Activated T-cell treated with anti-CD3 and anti-CD28 coated beads for 1 hour (primary cell): ENCODE data around the gene ZNF827.

Source experiments
- DNase-seq: peaks from one replicate; pipeline ENCODE4 v3.0.0-alpha.2; 2020; ENCODE audit warnings: low read depth

Gene ZNF827

DNA sequence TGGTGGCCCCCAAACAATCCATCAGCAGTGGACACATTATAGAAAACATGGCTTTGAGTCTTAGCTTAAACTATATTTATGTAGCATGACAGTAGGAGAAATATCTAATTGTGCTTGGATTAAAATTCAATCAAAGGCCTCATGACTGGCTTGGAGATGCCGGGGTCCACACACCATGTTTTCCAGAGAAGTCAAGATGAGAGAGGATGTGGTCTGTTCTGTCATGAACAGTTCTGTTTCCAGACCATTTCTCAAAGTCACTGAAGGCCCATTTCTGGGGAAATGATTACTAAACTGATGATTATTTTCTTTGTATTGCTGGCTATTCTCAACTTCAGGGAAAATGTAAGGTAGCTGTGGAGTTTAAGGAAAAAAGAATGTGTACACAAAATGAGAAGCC, 182.4 kb downstream of the ZNF827 start:
- no peak for DNase-seq

GRCh38 chr4:145755802-145756201, 182.8 kb downstream of the ZNF827 start:
- DNase-seq: no peak

- DNase-seq: no peak
Observed at GRCh38 chr4:145743641-145744040, 195.0 kb downstream of the ZNF827 start.

GRCh38 chr4:145740806-145741205, 197.8 kb downstream of the ZNF827 start:
- no peak for DNase-seq

GRCh38 chr4:145739845-145740244, 198.8 kb downstream of the ZNF827 start:
- no peak for DNase-seq

DNA sequence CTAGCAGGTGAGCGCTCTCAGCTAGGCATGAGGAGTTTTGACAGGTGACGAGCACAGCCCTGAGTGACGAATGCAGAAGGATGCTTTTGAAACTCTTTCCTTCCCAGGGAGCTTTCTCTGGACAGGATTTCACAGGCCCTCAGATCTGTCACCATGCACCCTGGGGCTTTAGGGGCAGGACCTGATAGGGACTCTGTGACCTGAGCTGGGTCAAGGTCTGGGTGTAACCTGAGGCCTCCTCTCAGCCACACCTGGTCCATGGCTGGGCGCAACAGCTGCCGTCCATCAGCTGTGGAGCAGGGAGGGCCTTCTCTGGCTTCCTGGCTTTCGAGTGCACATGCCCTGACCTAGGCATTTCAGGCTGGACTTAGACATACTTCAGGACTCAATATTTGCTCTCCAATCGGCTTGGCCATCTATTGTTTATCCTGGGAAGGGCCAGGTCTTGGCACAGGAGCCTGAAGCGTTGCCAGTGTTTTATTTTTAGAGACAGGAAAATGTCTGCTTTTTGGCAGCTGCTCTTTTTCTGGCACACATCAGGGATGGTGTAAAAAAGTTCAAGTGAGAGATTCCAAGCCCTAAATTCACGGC, 202.3 kb downstream of the ZNF827 start:
- DNase-seq: no peak

DNA sequence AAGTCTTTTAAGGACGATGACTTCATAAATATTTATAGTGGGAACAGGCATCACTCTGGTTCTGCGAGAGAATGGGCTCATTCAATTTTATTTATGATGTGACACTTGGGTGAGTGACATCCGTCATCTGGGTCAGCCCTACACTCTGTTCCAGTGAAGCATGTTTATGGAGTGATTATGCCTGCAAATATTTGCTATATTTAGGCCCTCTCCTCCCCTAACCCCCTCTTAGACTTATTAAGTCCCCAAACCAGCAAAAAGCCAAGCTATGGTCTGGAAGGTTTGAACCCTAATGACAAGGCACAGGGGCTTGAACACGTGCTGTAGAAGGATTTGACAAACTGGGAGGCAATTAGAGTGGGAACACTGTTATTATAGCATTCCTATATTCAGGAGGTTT, 202.8 kb downstream of the ZNF827 start:
- DNase-seq: no peak

DNA sequence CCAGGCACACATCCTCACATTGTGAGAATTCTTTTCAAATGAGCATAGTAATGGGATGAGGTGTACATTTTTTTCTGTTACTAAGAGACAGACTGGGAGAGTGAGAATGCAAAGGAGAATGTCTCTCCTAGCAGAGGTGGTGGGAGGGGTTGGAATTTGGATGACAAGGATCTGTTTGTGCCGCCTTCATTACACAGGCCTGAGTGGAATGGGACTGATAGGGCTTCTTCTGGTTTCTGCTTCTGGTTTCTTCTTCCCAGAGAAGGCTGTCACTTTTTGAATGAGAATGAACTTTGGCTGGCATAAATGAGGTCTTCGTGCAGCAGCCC, 203.3 kb downstream of the ZNF827 start:
- no peak for DNase-seq

- no peak for DNase-seq
Observed at GRCh38 chr4:145734576-145735346, 203.9 kb downstream of the ZNF827 start.

DNA sequence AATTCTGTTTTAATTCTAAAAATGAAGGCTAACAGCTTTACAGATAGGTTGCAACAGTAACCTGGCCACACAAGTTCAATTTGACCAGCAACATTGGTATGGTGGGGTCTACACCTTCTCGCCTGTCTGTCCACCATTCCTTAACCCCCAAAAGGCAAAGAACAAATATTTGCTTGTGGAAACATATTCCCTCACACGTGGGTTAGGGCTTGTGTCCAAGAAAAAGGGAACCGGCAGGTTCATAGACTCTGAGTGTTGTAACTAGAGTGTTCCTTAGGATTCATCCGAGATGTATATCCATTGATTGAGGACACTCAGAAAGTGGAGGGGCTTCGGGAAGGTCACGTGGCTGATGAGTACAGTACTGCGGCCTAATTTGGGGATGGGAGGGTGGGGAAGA, 204.6 kb downstream of the ZNF827 start:
- no peak for DNase-seq

- DNase-seq: peak; percentile 74
Observed at GRCh38 chr4:145732895-145733880, 205.4 kb downstream of the ZNF827 start.

DNA sequence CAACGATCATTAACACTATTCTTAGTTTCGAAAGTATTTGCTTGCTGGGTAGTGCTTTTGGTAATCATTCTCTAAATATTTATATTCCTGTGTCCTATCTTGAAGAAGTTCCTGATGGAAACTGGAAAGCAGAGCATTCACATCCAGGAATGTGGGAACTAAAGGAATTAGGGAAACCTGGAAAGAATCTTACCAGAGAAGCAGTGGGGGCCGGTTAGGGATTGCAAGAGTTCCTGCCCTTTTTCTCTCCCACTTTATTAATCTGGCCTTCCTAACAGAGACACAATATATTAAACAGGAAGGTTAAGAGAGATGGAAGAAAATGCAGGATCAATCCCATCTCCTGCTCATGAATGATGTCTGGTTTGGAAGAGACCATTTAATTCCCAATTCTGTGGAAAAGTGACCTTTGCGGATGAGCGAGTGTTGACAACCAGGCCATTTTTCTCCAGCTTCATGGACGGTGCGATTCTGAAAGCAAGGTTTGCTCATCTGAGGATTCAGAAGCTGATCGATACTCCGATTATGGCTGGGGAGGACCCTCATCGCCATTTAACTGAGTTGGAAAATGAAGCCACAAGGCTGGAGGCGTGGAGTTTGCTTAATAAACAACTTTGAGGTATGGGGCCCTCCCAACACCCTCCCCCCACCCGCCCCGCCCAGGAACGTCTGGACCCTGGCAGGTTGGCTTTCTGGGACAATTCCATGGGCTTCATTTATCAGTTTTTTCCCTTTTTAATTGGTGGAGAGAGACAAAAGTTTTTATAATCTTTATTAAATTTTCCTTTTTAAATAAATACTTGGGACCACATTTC, 206.4 kb downstream of the ZNF827 start:
- no peak for DNase-seq

DNA sequence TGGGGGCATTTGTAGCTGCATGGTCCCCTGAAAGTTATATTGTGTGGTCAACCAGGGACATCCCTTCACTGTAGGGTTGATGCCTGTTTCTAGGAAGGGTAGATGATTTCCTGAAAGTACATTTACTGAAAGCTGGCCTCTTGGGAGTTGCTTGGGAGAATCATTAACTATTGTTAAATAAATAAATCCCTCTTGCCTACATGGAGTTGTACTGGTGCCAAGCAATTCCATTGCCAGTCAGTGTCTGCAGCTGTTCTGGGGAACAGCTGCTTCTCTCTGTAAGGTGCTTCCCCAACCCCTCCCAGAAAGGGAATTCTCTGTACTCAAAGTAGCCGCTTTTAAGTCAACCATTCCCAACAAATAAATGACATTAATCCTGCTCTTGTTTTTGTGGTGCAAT, 207.6 kb downstream of the ZNF827 start:
- no peak for DNase-seq

DNA sequence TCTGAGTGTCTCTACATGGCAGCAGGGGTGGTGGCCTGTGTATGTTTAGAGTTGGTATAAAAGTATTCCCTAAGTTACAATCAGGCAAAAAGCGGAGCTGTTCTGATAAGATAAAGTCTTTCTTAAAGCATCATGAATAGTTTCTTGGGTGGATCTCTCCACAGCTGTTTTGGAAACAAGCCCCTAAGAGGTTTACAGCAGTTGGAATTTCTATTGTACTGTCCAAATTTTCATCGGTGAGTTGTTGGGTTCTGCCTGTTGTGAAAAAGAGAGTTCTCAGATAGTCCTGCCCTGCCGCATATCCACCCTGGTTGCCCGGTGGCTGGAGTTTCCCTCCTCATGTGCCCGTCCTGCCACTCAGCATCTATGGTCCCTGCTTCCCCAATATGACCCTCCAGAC, 208.6 kb downstream of the ZNF827 start:
- DNase-seq: no peak

GRCh38 chr4:145723336-145723735, 215.3 kb downstream of the ZNF827 start:
- no peak for DNase-seq

- DNase-seq: no peak
Observed at GRCh38 chr4:145722561-145722960, 216.1 kb downstream of the ZNF827 start.

DNA sequence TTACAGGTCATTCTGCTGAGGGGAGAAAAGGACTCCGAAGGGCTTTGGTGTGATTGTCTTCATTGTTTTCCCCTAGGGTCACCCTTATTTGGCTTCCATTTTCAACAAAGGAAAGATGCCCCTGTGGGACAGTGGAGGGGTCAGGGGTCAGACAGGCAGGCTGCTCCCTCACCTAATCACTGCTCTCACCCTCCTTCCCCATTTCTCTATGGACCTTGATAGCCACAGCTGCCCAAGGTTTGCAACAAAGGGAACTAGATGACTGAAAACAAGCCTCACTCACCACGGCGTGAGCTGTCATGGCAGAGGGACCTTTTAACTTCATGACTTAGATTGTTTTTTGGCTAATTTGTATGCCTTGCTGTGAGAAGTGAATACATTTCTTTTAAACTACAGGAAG, 218.0 kb downstream of the ZNF827 start:
- DNase-seq: no peak

- DNase-seq: no peak
Observed at GRCh38 chr4:145719752-145720624, 218.6 kb downstream of the ZNF827 start.

DNA sequence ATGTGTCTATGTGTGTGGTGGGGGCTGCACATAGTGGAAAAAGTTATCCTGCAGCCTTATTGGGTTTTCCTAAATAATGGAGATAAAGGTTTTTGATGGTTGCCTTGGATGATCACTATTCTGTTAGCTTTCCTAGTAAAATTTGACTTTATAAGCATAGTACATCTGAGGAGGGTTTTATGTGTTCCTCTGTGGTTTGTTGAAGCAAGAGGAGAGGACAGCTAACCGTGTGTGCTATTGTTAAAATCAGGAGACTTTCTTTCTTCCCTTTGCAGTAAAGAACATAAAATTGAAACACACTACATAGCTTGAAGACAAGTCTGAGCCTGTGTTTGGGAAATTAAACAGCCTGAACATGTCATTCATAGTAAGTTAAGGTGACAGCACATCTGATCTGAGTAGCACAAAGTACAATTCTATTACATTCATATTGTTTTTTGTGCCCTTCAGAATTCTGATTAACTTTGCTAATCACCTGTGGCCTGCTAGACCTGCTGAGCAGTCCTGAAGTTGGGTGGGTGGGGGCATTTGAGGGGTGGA, 221.9 kb downstream of the ZNF827 start:
- DNase-seq: no peak

GRCh38 chr4:145716200-145716599, 222.4 kb downstream of the ZNF827 start:
- no peak for DNase-seq

DNA sequence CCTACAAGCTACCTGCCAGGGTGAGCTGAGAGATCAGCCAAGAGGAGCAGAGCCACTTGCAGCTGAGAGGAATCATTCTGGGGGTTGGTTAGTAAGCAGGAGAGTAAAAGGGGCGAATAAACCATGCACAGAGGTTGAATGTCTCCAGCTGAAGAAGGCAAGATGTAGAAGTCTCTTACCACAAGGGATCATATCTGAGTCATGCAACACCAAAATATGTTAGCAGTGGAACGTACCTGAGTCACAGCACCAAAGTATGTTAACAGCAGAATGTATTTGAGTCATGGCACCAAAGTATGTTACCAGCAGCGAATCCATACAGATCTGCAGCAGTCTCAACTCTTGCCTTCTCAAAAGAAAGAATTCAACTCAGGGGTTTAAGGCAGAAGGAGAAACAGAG, 228.8 kb downstream of the ZNF827 start:
- no peak for DNase-seq
